H54 (cell line): ENCODE results near the gene EPN2.

Experiments used
- DNase-seq: peaks from one replicate; pipeline ENCODE4 v3.0.0; 2011; ENCODE audit warnings: low spot score, mixed read lengths; ENCODE audit not compliant: insufficient read length
- FAIRE-seq: peaks from 3 replicates; lab custom pipeline; 2011; peaks lifted over from hg19 to GRCh38; lab: Jason Lieb, UNC
- POLR2A ChIP-seq: IDR thresholded peaks from 2 replicates; pipeline ENCODE4 v1.6.1; 2011; ENCODE audit warnings: low read depth, mild to moderate bottlenecking, low read length

Gene EPN2

DNA sequence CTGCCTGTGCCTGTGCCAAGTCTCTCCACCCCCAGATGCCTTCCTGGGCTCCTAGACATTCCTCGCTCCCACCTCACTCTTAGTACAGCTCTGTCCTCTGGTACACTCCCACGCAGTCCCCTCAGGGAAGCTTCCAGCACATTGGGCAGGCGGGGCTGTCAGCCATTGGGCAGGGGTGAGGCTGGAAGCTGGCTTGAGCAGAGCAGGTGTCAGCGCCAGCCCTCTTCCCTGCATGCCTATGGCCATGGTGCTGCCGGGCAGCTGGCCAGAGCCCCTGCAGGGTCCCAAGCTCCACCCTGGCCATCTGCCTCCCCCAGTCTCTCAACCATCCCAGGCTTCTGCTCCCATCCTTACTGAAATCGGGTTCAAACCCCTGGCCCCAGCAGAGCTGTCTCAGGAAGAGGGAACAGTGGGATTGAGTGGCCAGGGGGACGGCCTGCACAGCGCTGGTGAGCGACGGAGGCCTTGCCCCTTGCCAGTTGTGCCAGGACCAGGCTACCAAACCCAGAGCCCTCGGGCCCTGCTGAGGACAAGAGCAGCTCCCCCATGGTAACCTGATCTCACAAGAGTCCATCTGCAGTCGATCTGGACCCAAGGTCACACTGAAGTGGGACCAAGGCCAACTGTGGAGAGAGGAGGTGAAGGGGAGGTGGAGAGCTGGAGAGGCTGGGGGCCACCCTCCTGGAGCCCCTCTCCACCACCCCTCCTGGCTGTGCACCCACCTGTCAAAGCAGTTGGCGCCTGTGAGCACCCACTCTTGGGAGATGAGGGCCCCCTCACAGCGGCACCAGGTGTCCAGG, 127.7 kb downstream of the EPN2 start:
- FAIRE-seq, result no peak
- DNase-seq, result no peak

GRCh38 chr17:19365499-19365817, 128.3 kb downstream of the EPN2 start:
- no peak for DNase-seq
- no peak for FAIRE-seq
- no peak for TF ChIP-seq POLR2A

More for the DNA sequence above, 127.7 kb downstream of the EPN2 start:
- TF ChIP-seq POLR2A, result no peak

- no peak for TF ChIP-seq POLR2A
- DNase-seq (no peak), FAIRE-seq (no peak)
Measured at GRCh38 chr17:19365833-19366636, 128.9 kb downstream of the EPN2 start.

GRCh38 chr17:19366637-19366972, 129.4 kb downstream of the EPN2 start:
- DNase-seq, result no peak
- no peak for TF ChIP-seq POLR2A
- no peak for FAIRE-seq

DNA sequence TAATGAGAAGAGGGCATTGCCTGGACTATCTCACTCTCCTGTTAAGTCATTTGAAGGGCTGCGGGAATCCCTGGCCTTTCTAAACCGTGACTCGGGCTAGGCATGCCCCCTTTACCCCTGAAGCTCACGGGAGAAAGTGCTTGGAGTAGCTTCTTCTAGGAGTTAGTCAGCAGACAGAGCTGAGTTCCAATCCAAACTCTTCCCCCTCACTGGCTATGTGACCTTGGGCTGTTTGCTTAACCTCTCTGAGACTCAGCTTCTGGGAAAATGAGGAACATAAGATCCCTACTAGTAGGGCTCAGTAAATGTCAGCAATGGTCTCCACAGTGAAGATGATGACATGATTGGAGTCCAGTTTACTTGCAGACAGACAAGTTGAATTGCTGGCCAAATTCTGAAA, 131.1 kb downstream of the EPN2 start:
- FAIRE-seq, result no peak
- no peak for DNase-seq
- no peak for TF ChIP-seq POLR2A

- no peak for DNase-seq
Measured at GRCh38 chr17:19369107-19369778, 132.1 kb downstream of the EPN2 start.

DNA sequence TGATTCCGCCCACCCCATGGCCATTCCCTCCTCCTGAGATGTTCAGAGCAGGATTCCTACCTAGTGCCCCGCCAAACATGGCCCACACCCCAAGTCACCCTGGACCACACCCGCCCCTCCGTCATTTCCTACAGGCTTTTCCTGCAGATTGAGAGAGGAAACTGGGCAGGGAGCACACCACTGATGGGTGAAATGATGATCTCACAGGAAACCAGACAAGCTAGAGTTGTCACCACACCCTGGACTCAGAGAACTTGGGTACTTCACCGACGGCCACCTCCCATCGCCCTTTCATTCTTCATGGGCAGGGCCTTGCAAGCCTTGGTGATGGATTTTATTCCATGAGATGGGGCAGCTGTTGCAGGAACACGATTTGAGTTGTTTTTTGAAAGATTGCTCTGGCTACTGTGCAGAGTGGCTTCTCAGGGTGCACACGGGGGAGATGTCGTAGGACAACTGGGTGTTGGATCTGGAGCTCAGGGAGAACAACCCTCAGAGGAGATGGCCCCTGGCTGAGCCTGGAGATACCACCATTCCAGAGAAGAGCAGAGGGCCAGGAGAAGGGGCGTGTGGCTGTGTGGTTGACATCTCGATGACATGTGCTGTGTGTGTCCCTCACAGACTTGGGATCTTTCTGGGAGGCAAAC, 132.8 kb downstream of the EPN2 start:
- no peak for TF ChIP-seq POLR2A
- DNase-seq (no peak), FAIRE-seq (no peak)

More at GRCh38 chr17:19369107-19369778, 132.1 kb downstream of the EPN2 start:
- no peak for FAIRE-seq
- no peak for TF ChIP-seq POLR2A

- TF ChIP-seq POLR2A, result no peak
- DNase-seq (no peak), FAIRE-seq (no peak)
Measured at GRCh38 chr17:19370493-19370960, 133.4 kb downstream of the EPN2 start.

DNA sequence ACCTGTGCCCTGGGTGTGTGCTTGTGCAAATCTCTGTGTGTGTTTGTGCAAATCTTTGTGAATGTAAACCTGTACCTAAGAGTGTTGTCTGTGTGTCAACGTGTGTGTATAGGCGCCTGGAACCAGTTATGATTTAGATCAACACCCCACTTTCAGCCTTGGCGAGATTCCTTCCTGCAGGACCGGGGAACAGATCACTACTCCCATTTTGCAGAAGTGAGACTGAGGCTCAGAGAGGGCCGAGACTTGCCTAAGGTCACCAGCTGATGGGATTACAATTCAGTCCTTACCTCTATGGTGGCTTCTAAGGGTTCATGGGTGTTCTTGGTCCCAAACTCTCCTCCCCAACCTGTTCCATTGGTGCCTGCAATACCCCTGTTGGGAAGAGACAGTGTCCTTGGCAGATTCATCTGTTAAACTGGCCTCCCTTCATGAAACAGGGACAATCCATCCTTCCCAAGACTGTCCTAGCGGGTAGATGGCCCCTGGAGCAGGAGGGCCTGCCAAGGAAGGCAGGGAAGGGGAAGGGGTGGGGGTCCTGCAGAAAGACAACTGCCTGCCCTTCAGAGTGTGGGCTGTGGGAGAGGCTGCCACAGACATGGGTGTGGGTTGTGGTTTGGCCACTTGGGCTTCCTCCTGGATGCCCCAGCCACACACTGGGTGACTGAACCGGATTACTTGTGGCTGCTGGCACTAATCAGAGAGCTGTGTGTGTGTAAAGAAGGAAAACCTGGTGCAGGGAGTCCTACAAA, 134.3 kb downstream of the EPN2 start:
- FAIRE-seq (no peak), DNase-seq (no peak)
- no peak for TF ChIP-seq POLR2A

DNA sequence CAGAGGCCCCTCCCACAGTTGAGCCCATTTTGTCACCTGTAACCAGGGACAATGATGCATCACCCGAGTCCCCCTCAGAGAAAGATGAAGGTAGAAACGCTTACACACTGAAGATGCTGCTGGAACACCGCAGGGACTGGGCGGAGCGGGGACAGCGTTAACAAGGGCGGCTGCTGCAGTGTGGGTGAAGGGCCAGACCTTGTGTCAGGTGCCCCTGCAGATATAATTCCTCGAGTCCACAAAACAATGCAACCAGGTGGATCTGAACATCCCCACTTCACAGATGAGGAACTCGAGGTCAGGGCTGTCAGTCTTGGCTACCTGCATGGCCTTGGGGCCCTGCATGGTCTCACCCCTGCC, 134.8 kb downstream of the EPN2 start:
- FAIRE-seq (no peak), DNase-seq (no peak)
- no peak for TF ChIP-seq POLR2A

DNA sequence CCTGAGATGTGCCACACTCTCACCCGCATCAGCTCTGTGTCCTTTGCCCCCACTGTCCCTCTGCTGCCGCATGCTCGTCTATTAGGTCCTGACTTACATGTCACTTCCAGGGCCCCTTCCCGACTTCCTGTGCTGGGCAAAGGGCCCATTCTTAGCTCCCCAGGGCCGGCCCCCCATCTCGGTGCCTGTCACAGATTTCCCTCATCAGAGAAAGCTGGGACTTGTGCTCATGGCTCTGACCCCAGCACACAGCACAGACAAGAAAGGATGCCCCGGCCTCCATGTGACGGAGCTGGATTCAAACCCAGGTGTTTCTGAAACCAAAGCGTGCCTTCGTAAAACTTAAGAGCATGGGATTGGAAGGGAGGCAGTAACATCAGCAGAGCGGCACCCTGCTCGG, 135.3 kb downstream of the EPN2 start:
- no peak for TF ChIP-seq POLR2A
- no peak for FAIRE-seq

DNA sequence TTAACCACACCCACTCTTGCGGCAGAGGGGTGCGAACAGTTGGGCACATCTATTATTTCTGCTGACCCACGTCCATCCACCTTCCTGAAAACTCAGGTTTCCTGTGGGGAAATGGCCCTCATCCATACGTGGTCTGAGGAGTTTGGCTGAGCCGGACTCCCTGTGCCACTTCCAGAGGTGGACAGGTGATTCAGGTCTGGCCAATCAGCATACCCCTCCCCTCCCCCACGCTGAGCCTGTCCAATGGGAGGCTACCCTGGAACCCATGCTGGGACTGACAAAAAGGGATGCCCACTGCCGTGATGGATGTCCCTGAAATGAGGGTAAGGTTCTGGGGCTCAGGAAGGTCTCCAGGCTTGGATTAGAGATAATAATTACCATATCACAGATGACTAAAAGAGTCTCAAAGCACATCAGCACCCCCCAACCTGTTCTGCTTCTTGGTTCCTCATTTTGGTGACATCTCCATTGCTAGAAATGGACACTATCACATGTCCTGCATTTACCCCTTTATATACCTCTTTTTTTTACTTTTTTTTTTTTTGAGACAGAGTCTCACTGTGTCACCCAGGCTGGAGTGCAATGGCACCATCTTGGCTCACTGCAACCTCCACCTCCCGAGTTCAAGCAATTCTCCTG, 135.8 kb downstream of the EPN2 start:
- DNase-seq, result no peak
- no peak for FAIRE-seq
- TF ChIP-seq POLR2A, result no peak

More for the DNA sequence above, 135.3 kb downstream of the EPN2 start:
- no peak for DNase-seq

DNA sequence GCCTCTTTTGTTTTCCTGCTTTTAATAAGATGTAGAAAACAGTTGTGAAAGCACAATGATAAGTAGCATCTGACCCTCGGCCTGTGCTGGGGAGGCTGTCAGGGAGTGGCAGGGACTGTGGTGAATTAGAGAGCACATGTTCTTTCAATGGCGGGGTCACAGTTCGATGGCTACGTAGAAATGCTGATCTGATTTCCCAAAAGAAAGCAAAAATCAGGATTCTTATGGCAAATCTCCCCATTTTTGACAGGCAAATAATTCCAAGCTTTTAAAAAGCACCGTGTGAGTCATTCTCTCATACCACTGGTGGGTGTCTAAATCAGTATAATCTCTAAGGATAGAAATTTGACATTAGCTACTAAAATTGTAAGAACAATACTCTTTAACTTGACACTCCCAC, 137.0 kb downstream of the EPN2 start:
- FAIRE-seq, result no peak

More for the DNA sequence above, 137.0 kb downstream of the EPN2 start:
- DNase-seq, result no peak
- no peak for TF ChIP-seq POLR2A
